ENCODE data around the gene RAB40B. TPM values are rescaled to one million over a fixed set of nuclear protein-coding genes. Genes with fewer than 3 reads are reported as not detected.
A peak's percentile ranks its signal among the peaks of the same experiment; 100 is the strongest.

RAB40B gene
- total and polyA plus RNA-seq, 2 of the 13 experiments (the other 11 are each of a cell fraction or from before 2014, with no cell fraction given): 6.2 to 6.5 TPM

- TF ChIP-seq ZHX1 (CRISPR knock-in tag; IDR thresholded peaks at IDR 0.05; ENCODE audit: low read depth) (0 out of 2 replicates have a peak, but pooled peaks have one; percentile 63), POLR2AphosphoS2 (IDR thresholded peaks at IDR 0.05; ENCODE audit: low read depth, low read length) (no peak), MIER3 (CRISPR knock-in tag; IDR thresholded peaks at IDR 0.05; ENCODE audit: borderline replicate concordance) (peak; percentile 75; the same call in 1 of the 2 replicates), FIP1L1 (IDR thresholded peaks at IDR 0.05; ENCODE audit: borderline replicate concordance, insufficient read depth, low read depth, low read length) (no peak), ZNF274 (CRISPR knock-in tag; IDR thresholded peaks at IDR 0.05) (peak; percentile 90), FUBP1 (CRISPR knock-in tag; IDR thresholded peaks at IDR 0.05; ENCODE audit: borderline replicate concordance) (no peak), TOPORS (CRISPR knock-in tag; IDR thresholded peaks at IDR 0.05) (no peak), TMF1 (CRISPR knock-in tag; IDR thresholded peaks at IDR 0.05; ENCODE audit: low read depth) (peak; percentile 90), ZNF781 (CRISPR knock-in tag; IDR thresholded peaks at IDR 0.05; ENCODE audit: borderline replicate concordance, not compliant biosample characterization) (no peak), TP53 (CRISPR knock-in tag; conservative IDR thresholded peaks at IDR 0.05) (no peak; the same call in 1 of the 2 replicates), BRF2 (CRISPR knock-in tag; IDR thresholded peaks at IDR 0.05) (no peak), ZNF619 (CRISPR knock-in tag; IDR thresholded peaks at IDR 0.05) (peak; percentile 94), PHF5A (CRISPR knock-in tag; IDR thresholded peaks at IDR 0.05; ENCODE audit: low read depth, unreplicated experiment) (peak; percentile 32), FOXO1 (CRISPR knock-in tag; IDR thresholded peaks at IDR 0.05) (peak; percentile 78), ZNF407 (CRISPR knock-in tag; IDR thresholded peaks at IDR 0.05; ENCODE audit: not compliant biosample characterization) (peak; percentile 61)
Observed at GRCh38 chr17:82648165-82648668, 50.3 kb downstream of the RAB40B start, which contains the start of gene WDR45B (continued).
